Stomach (tissue), 19 donors: ENCODE measurements around the gene KRT222. TPM values are rescaled to one million over a fixed set of nuclear protein-coding genes. Genes with fewer than 3 reads are reported as not detected.

Experiments used
- DNase-seq, 2 donors: peaks; one replicate each; pipeline versions ENCODE4 v3.0.0 to v3.0.0-alpha.2; 2013 to 2019
- H3K27ac ChIP-seq, 5 donors: fragments of 200-600 bp in 4 of 5; sonication (generic) in 4 of 5; one replicate each; pipeline ENCODE4 v1.5.1; 2013 to 2019; ENCODE audit warnings: mild to moderate bottlenecking in 1 of 5, moderate library complexity in 1 of 5
- H3K27me3 ChIP-seq, 3 donors: fragments of 200-600 bp; sonication (generic); one replicate each; pipeline ENCODE4 v1.5.1; 2017 to 2019; ENCODE audit warnings: mixed run types in 1 of 3
- H3K36me3 ChIP-seq, 4 donors: fragments of 200-600 bp; sonication (generic); 1 replicate in 3 of 4; 2 replicates in 1 of 4; pipeline ENCODE4 v1.5.1; 2016 to 2019
- H3K4me1 ChIP-seq, 4 donors: fragments of 200-600 bp; sonication (generic); one replicate each; pipeline ENCODE4 v1.5.1; 2016 to 2019
- H3K4me3 ChIP-seq, 4 donors: fragments of 200-600 bp; sonication (generic) in 3 of 4; one replicate each; pipeline ENCODE4 v1.5.1; 2016 to 2019; ENCODE audit warnings: mild to moderate bottlenecking in 1 of 4
- H3K9me3 ChIP-seq, 4 donors: fragments of 200-600 bp; sonication (generic); one replicate each; pipeline ENCODE4 v1.5.1; 2016 to 2019
- CTCF ChIP-seq, 7 experiments: fragments of 450-650 bp in 4 of 7; fragments of 200-600 bp in 3 of 7; sonication (generic) in 3 of 7; IDR thresholded peaks; one replicate each; pipeline ENCODE4 v1.5.1; 2016 to 2019; ENCODE audit warnings: antibody characterized with exemption in 7 of 7, control low read depth in 2 of 7, mild to moderate bottlenecking in 1 of 7
- EP300 ChIP-seq: sonication (generic); formaldehyde crosslinking; IDR thresholded peaks from one replicate; pipeline ENCODE4 v1.6.1; 2017; ENCODE audit warnings: antibody characterized with exemption
- POLR2A ChIP-seq, 4 donors: fragments of 450-650 bp; IDR thresholded peaks; one replicate each; pipeline ENCODE4 v1.6.1; 2016; ENCODE audit warnings: antibody characterized with exemption in 4 of 4, control low read depth in 2 of 4, mild to moderate bottlenecking in 1 of 4, moderate library complexity in 1 of 4
- POLR2AphosphoS5 ChIP-seq, 3 donors: sonication (generic); formaldehyde crosslinking; IDR thresholded peaks; one replicate each; pipeline ENCODE4 v1.6.1; 2016; ENCODE audit warnings: antibody characterized with exemption in 3 of 3
- WGBS, 5 donors: extraction: QIAGEN DNeasy Blood & Tissue Kit in 3 of 5; methylation state at CpG; one replicate each; pipeline versions ENCODE4 v1.1.5 to v1.1.7; 2013 to 2018; 5-methylcytosine and 5-hydroxymethylcytosine counted together
- intact Hi-C: fragments of 100-400 bp; cut with DNase I; formaldehyde crosslinking; loops from one replicate; pipeline ENCODE4 v1.15.1; 2023; ENCODE audit warnings: low total_unique reads
- long read RNA-seq, 10 donors: transcript quantifications; one replicate each; lab custom pipeline, GENCODE V29; 2026
- polyA plus RNA-seq, 3 donors: library from polyadenylated mRNA; stranded (reverse); fragments of 200-250 nt; gene quantifications; one replicate each; pipeline ENCODE4 v1.2.3, GENCODE V29; 2013
- total RNA-seq, 5 donors: library from RNA; depleted of rRNA; stranded (reverse); fragments of >200 nt; gene quantifications; one replicate each; pipeline versions ENCODE4 v1.1.0 to v1.2.3, GENCODE V29; 2014 to 2016
- donor health status: healthy with polysubstance abuse.
- donor health status: Bipolar disorder and iron deficiency.
- donor health status: healthy.

The KRT222 gene
- 1 to 10 TPM in 1 of 5 donors, not detected in 4; 2.8 TPM for total RNA-seq
- polyA plus RNA-seq = 1 to 10 TPM in 1 of 3 donors, under 1 TPM in 2; 0.33 to 1.1 (median 0.61) TPM
- long read RNA-seq, donor 1 = 0 reads
- long read RNA-seq, donor 2, partial matches to known transcripts = 0 of 1 reads
- long read RNA-seq, donor 2, other reads (novel, unspliced or antisense) = 0 of 1 reads
- long read RNA-seq, donor 3 = 0 reads
- long read RNA-seq, donor 4 = 0 reads
- long read RNA-seq, donor 5, partial matches to known transcripts = 0 of 1 reads
- long read RNA-seq, donor 5, other reads (novel, unspliced or antisense) = 0 of 1 reads
- long read RNA-seq, donor 6 = 0 reads
- long read RNA-seq, donor 7 = 0 reads
- long read RNA-seq, donor 8 = 0 reads
- long read RNA-seq, donor 9, partial matches to known transcripts = 0 of 1 reads
- long read RNA-seq, donor 9, other reads (novel, unspliced or antisense) = 0 of 1 reads
- long read RNA-seq, donor 10 = 0 reads

- Histone ChIP-seq H3K9me3 (no peaks in the 10 kb centered on the region), H3K27ac (no peak within 1 kb of the TSS), H3K27me3 (peaks cover 0 to 26% (median 0%) of the 10 kb centered on the region in 3 donors), H3K4me3 (peak within 1 kb of the TSS in 2 of 4 donors; percentile 1 to 19), H3K36me3 (no peaks in the 10 kb centered on the region), H3K4me1 (peaks cover 0 to 4% (median 0%) of the 10 kb centered on the region in 4 donors)
- TF ChIP-seq POLR2A (IDR thresholded peaks at IDR 0.05) = no peak
- TF ChIP-seq CTCF (IDR thresholded peaks at IDR 0.05) = no peak
- no peak for TF ChIP-seq POLR2AphosphoS5 (IDR thresholded peaks at IDR 0.05)
- no peak for TF ChIP-seq EP300
- intact Hi-C loops = no loop called here
- no peak for DNase-seq
- 16 to 33% (median 20%) methylated on average over 12 of the region's 12 CpGs for WGBS, 5 donors
These were observed at the start of gene KRT222 for GRCh38 chr17:40664582-40665333. KRT222 (minus strand) TSS chr17:40665177; CDS start chr17:40665099, 78 bp downstream.

DNA sequence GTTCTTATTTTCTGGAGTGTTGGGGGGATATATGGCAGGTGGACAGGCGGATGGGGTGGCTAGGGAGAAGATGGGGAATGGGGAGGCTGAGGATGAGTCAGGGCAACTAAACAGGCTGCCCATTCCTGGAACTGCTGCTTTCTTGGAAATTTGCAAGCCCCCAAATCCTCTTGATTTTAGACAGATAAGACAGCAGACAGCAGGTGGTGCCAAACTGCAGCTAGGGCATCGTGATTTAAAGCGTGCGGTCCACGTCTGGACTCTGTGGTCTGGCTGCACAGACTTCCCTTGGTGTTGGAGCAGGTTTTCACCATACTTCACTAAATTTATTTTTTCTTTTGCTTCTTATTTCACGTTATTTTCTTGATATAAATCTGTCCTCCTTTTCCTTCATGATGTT is 49.5 kb upstream of the KRT222 start:
- Histone ChIP-seq H3K4me3 (no peak overlapping the region), H3K27me3 (peaks cover 0 to 5% (median 0%) of the 10 kb centered on the region in 3 donors), H3K4me1 (no peaks in the 10 kb centered on the region), H3K27ac (no peak overlapping the region), H3K9me3 (no peaks in the 10 kb centered on the region), H3K36me3 (no peaks in the 10 kb centered on the region)
- intact Hi-C loops = no loop called here
- DNase-seq = no peak
- WGBS, 5 donors = 74 to 87% (median 78%) methylated on average over 6 of the region's 6 CpGs
- TF ChIP-seq CTCF (IDR thresholded peaks at IDR 0.05) (no peak), POLR2AphosphoS5 (IDR thresholded peaks at IDR 0.05) (no peak), POLR2A (IDR thresholded peaks at IDR 0.05) (no peak), EP300 (no peak)

DNA sequence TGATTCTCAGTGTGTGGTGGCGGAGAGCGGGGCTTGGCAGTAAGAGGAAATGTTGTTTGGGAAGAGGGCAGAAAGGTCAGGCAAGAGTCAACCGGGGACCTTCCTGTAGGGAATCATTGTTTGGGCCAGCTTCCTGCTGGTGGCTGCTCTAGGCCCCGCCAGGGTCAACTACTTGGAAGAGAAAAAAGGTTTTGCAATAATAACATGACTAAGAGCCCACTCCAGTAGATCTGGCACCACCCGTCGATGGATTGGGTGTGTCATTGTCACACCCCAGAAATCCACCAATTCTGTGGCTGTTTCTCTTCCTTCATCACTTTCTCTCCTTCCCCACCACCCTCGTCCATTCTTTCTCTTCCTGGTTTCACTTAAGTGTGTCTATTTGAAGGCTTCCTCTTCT is 42.8 kb upstream of the KRT222 start:
- no peaks in the 10 kb centered on the region for H3K9me3 ChIP-seq
- peak overlapping the region in 3 of 5 donors; percentile 6 to 32 (median 10) for H3K27ac ChIP-seq
- H3K36me3 ChIP-seq = no peaks in the 10 kb centered on the region
- intact Hi-C loops = no loop called here
- H3K4me3 ChIP-seq = no peak overlapping the region
- 63 to 72% (median 70%) methylated on average over 7 of the region's 7 CpGs for WGBS, 5 donors
- peak in 1 of 2 donors; percentile 38 for DNase-seq
- H3K27me3 ChIP-seq = peaks cover 0 to 15% (median 0%) of the 10 kb centered on the region in 3 donors
- no peak for TF ChIP-seq POLR2AphosphoS5 (IDR thresholded peaks at IDR 0.05)
- no peak for TF ChIP-seq CTCF (IDR thresholded peaks at IDR 0.05)
- no peaks in the 10 kb centered on the region for H3K4me1 ChIP-seq

DNA sequence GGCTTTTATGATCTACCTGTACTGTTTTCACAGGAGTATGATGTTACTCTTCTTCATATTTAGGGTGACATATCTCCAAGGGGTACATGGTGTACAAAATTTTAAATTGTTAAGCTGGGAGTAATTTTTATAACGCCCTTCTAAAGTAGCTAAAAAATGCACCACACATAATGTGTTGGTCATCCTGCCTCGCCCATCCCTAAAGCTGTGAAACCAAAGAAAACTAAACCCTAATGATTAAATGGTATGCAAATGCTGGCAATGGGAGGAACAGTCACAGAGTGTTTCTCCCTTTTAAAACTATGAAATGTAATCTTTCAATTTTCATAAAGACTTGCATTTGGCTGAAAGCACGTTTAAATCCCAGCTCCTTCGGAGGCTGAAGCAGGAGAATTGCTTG is 40.6 kb upstream of the KRT222 start:
- intact Hi-C loops = no loop called here
- Histone ChIP-seq H3K9me3 (no peaks in the 10 kb centered on the region), H3K4me3 (no peak overlapping the region), H3K4me1 (no peaks in the 10 kb centered on the region), H3K27ac (no peak overlapping the region), H3K36me3 (no peaks in the 10 kb centered on the region), H3K27me3 (peaks cover 0 to 15% (median 0%) of the 10 kb centered on the region in 3 donors)
- DNase-seq = no peak
- WGBS, 5 donors = 44 to 59% (median 56%) methylated on average over 4 of the region's 4 CpGs
- TF ChIP-seq POLR2AphosphoS5 (IDR thresholded peaks at IDR 0.05) (no peak), CTCF (IDR thresholded peaks at IDR 0.05) (no peak), EP300 (no peak), POLR2A (IDR thresholded peaks at IDR 0.05) (no peak)
